Transverse colon (tissue), 3 donors: ENCODE measurements around the gene KHDRBS2.

Experiments
- EP300 ChIP-seq: sonication (generic); formaldehyde crosslinking; IDR thresholded peaks from one replicate; pipeline ENCODE4 v1.6.1; 2017; ENCODE audit warnings: antibody characterized with exemption, low read depth
- POLR2A ChIP-seq: fragments of 450-650 bp; IDR thresholded peaks from one replicate; pipeline ENCODE4 v1.6.1; 2016; ENCODE audit warnings: antibody characterized with exemption, mild to moderate bottlenecking, moderate library complexity
- TF ChIP-seq, protein P1 (sequence below), 5 experiments: fragments of 200-600 bp in 3 of 5; fragments of 450-650 bp in 2 of 5; sonication (generic) in 3 of 5; IDR thresholded peaks; 1 replicate in 2 of 5; 2 replicates in 3 of 5; pipeline ENCODE4 v1.5.1; 2016 to 2017; ENCODE audit warnings: antibody characterized with exemption in 5 of 5, inconsistent platforms in 3 of 5, mild to moderate bottlenecking in 2 of 5, moderate library complexity in 1 of 5

DNA sequence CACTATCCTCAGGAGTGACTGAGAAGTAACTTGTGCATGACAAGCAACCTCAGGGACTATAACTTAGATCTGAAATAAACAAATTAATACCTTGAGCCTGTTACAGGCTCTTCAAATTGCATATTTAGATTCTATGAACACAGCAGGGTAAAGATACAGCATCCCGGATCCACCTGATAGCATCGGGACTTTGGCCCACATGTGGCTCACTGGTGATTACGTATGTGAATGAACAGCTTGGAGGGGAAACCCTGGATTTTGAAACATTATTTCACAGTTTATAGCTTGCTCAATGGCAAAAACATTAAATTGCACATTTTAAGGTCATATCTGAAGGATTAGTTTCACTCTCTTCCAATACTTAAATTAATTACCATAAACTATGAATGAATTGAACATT lies 133.2 kb downstream of the KHDRBS2 start:
- TF ChIP-seq, protein P1, sequence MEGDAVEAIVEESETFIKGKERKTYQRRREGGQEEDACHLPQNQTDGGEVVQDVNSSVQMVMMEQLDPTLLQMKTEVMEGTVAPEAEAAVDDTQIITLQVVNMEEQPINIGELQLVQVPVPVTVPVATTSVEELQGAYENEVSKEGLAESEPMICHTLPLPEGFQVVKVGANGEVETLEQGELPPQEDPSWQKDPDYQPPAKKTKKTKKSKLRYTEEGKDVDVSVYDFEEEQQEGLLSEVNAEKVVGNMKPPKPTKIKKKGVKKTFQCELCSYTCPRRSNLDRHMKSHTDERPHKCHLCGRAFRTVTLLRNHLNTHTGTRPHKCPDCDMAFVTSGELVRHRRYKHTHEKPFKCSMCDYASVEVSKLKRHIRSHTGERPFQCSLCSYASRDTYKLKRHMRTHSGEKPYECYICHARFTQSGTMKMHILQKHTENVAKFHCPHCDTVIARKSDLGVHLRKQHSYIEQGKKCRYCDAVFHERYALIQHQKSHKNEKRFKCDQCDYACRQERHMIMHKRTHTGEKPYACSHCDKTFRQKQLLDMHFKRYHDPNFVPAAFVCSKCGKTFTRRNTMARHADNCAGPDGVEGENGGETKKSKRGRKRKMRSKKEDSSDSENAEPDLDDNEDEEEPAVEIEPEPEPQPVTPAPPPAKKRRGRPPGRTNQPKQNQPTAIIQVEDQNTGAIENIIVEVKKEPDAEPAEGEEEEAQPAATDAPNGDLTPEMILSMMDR (IDR thresholded peaks at IDR 0.05) = no peak
- no peak for TF ChIP-seq POLR2A
- TF ChIP-seq EP300 = no peak
